Lower leg skin (tissue), 4 donors: Measurements from ENCODE around the gene ANKRD6. TPM values are rescaled to one million over a fixed set of nuclear protein-coding genes. Genes with fewer than 3 reads are reported as not detected.

Experiments used
- DNase-seq, 2 donors: peaks; one replicate each; pipeline ENCODE4 v3.0.0-alpha.2; 2019; ENCODE audit warnings: low spot score in 2 of 2
- H3K4me3 ChIP-seq: fragments of 200-600 bp; sonication (generic); 2 replicates; pipeline ENCODE4 v1.5.1; 2017; ENCODE audit warnings: mild to moderate bottlenecking, low read depth; ENCODE audit not compliant: poor library complexity, severe bottlenecking
- CTCF ChIP-seq, 3 donors: fragments of 450-650 bp; IDR thresholded peaks; one replicate each; pipeline ENCODE4 v1.5.1; 2016; ENCODE audit warnings: antibody characterized with exemption in 3 of 3, mild to moderate bottlenecking in 3 of 3, moderate library complexity in 2 of 3
- POLR2A ChIP-seq, 2 donors: fragments of 450-650 bp; IDR thresholded peaks; one replicate each; pipeline ENCODE4 v1.6.1; 2016 to 2017; ENCODE audit warnings: antibody characterized with exemption in 2 of 2, mild to moderate bottlenecking in 1 of 2, moderate library complexity in 1 of 2
- WGBS, 2 donors: methylation state at CpG; one replicate each; pipeline ENCODE4 v1.1.5; 2018; 5-methylcytosine and 5-hydroxymethylcytosine counted together
- intact Hi-C: fragments of 100-400 bp; cut with DNase I; formaldehyde crosslinking; loops from one replicate; pipeline ENCODE4 v1.15.0; 2023; ENCODE audit warnings: low total_unique reads
- total RNA-seq, 4 donors: library from RNA; depleted of rRNA; stranded (reverse); fragments of >200 nt; gene quantifications; one replicate each; pipeline ENCODE4 v1.1.0, GENCODE V29; 2016

The ANKRD6 gene
- total RNA-seq, 4 donors from 2014 or later = 3.2 to 6.7 (median 4.8) TPM

- WGBS, 2 donors = 97 to 100% methylated on average over 1 of the region's 1 CpG
- TF ChIP-seq CTCF (IDR thresholded peaks at IDR 0.05) = no peak
- TF ChIP-seq POLR2A (IDR thresholded peaks at IDR 0.05) = no peak
- no peak overlapping the region for H3K4me3 ChIP-seq
- intact Hi-C loops = no loop called here
- no peak for DNase-seq
Measured at GRCh38 chr6:89682991-89683390, 250.0 kb downstream of the ANKRD6 start.

Other genes with a start within 250 kb of the ANKRD6 start
- gene GABRR1, start 215.8 kb upstream of the ANKRD6 start, total RNA-seq = under 1 TPM in 3 of 4 donors, not detected in 1; 0.17 to 0.86 (median 0.39) TPM
- under 1 TPM in 2 of 4 donors, not detected in 2; 0.27 to 0.62 TPM for gene GABRR2, start 117.9 kb upstream of the ANKRD6 start, total RNA-seq
- 10 to 100 TPM; 15.9 to 26.7 (median 22.6) TPM for gene UBE2J1, start 80.4 kb upstream of the ANKRD6 start, total RNA-seq
- 10 to 100 TPM; 13.3 to 22.3 (median 20.1) TPM for gene RRAGD, start 20.9 kb upstream of the ANKRD6 start, total RNA-seq
- 10 to 100 TPM; 12.5 to 17.3 (median 14.5) TPM for gene LYRM2, start 205.6 kb downstream of the ANKRD6 start, total RNA-seq